Umbilical cord (tissue), 1 donor: ENCODE data around the gene NQO1. TPM values are rescaled to one million over a fixed set of nuclear protein-coding genes. Genes with fewer than 3 reads are reported as not detected.

Experiments used
- total RNA-seq: library from RNA; depleted of rRNA; stranded (reverse); fragments of >200 nt; gene quantifications from one replicate; pipeline ENCODE4 v1.2.3, GENCODE V29; 2014; ENCODE audit warnings: low replicate concordance; ENCODE audit not compliant: insufficient read depth

NQO1 gene
- total RNA-seq, 1 donor from 2014 or later = 15.2 TPM

Other genes starting within 250 kb of the NQO1 start
- 22.6 TPM for gene NFAT5, start 160.6 kb downstream of the NQO1 start, total RNA-seq
- gene NOB1, start 28.4 kb upstream of the NQO1 start, total RNA-seq = 22.9 TPM
- gene WWP2, start 35.8 kb upstream of the NQO1 start, total RNA-seq = 8.4 TPM
- 7.7 TPM for gene CLEC18A, start 224.8 kb upstream of the NQO1 start, total RNA-seq